HL-60 (cell line): ENCODE measurements around the gene GRID2.

Experiments used
- DNase-seq, 2 experiments: peaks; one replicate each; pipeline ENCODE4 v3.0.0-alpha.2; 2010 to 2020; ENCODE audit warnings: low read depth in 1 of 2, low spot score in 1 of 2
- H3K27ac ChIP-seq: fragments of 250-450 bp; sonication (Bioruptor Pico); replicated peaks from 2 replicates; pipeline ENCODE4 v1.5.1; 2020; ENCODE audit warnings: mild to moderate bottlenecking, moderate library complexity
- H3K27me3 ChIP-seq: fragments of 250-450 bp; sonication (Bioruptor Pico); 2 replicates; pipeline ENCODE4 v1.5.1; 2021; ENCODE audit warnings: mild to moderate bottlenecking, moderate library complexity; ENCODE audit not compliant: insufficient read depth, poor library complexity, severe bottlenecking
- H3K4me3 ChIP-seq: replicated peaks from 2 replicates; pipeline ENCODE4 v1.5.1; 2011; ENCODE audit warnings: mild to moderate bottlenecking, control low read depth, low read length; ENCODE audit not compliant: insufficient read depth
- GABPA ChIP-seq: IDR thresholded peaks from 2 replicates; pipeline ENCODE4 v1.6.1; 2012; ENCODE audit warnings: low read depth
- POLR2AphosphoS5 ChIP-seq: IDR thresholded peaks from 2 replicates; pipeline ENCODE4 v1.6.1; 2012; ENCODE audit warnings: low read depth
- SPI1 ChIP-seq: IDR thresholded peaks from 2 replicates; pipeline ENCODE4 v1.6.1; 2012; ENCODE audit warnings: low read depth, mild to moderate bottlenecking, borderline replicate concordance
- TF ChIP-seq, protein P1 (sequence below): IDR thresholded peaks from one replicate; pipeline ENCODE4 v1.5.1; 2011; ENCODE audit warnings: low read length, control low read depth, inconsistent platforms; ENCODE audit not compliant: insufficient read depth
- TF ChIP-seq, protein P2 (sequence below): IDR thresholded peaks from 2 replicates; pipeline ENCODE4 v1.6.1; 2012; ENCODE audit warnings: low read depth; ENCODE audit not compliant: insufficient replicate concordance

Gene GRID2

DNA sequence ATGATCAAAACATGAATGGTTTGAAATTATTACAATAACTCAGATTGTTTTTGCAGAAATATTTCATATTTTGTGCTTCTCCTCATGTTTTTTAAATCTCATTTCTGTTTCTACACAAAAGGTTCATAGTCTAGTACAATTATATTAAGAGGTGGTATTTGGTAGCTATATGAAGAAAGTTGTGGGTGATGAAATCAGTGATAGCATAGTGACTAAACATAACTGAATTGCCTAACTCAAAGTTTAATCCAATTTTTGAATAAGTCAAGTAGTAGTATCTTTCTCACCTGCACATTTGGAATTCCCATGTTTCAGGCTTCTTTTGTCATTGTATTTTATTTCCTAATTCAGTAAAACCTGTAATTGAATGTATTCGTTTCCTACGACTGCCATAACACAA is 648.7 kb downstream of the GRID2 start:
- no peak for DNase-seq
- Histone ChIP-seq H3K27ac (no peak overlapping the region), H3K27me3 (no peaks in the 10 kb centered on the region), H3K4me3 (no peak overlapping the region)
- TF ChIP-seq, protein P1, sequence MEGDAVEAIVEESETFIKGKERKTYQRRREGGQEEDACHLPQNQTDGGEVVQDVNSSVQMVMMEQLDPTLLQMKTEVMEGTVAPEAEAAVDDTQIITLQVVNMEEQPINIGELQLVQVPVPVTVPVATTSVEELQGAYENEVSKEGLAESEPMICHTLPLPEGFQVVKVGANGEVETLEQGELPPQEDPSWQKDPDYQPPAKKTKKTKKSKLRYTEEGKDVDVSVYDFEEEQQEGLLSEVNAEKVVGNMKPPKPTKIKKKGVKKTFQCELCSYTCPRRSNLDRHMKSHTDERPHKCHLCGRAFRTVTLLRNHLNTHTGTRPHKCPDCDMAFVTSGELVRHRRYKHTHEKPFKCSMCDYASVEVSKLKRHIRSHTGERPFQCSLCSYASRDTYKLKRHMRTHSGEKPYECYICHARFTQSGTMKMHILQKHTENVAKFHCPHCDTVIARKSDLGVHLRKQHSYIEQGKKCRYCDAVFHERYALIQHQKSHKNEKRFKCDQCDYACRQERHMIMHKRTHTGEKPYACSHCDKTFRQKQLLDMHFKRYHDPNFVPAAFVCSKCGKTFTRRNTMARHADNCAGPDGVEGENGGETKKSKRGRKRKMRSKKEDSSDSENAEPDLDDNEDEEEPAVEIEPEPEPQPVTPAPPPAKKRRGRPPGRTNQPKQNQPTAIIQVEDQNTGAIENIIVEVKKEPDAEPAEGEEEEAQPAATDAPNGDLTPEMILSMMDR = no peak
- no peak for TF ChIP-seq SPI1
- no peak for TF ChIP-seq GABPA
- no peak for TF ChIP-seq POLR2AphosphoS5
- TF ChIP-seq, protein P2, sequence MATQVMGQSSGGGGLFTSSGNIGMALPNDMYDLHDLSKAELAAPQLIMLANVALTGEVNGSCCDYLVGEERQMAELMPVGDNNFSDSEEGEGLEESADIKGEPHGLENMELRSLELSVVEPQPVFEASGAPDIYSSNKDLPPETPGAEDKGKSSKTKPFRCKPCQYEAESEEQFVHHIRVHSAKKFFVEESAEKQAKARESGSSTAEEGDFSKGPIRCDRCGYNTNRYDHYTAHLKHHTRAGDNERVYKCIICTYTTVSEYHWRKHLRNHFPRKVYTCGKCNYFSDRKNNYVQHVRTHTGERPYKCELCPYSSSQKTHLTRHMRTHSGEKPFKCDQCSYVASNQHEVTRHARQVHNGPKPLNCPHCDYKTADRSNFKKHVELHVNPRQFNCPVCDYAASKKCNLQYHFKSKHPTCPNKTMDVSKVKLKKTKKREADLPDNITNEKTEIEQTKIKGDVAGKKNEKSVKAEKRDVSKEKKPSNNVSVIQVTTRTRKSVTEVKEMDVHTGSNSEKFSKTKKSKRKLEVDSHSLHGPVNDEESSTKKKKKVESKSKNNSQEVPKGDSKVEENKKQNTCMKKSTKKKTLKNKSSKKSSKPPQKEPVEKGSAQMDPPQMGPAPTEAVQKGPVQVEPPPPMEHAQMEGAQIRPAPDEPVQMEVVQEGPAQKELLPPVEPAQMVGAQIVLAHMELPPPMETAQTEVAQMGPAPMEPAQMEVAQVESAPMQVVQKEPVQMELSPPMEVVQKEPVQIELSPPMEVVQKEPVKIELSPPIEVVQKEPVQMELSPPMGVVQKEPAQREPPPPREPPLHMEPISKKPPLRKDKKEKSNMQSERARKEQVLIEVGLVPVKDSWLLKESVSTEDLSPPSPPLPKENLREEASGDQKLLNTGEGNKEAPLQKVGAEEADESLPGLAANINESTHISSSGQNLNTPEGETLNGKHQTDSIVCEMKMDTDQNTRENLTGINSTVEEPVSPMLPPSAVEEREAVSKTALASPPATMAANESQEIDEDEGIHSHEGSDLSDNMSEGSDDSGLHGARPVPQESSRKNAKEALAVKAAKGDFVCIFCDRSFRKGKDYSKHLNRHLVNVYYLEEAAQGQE = no peak

- H3K4me3 ChIP-seq = no peak overlapping the region
- no peak for DNase-seq
- H3K27ac ChIP-seq = no peak overlapping the region
- no peaks in the 10 kb centered on the region for H3K27me3 ChIP-seq
- TF ChIP-seq, protein P1 = no peak
- TF ChIP-seq GABPA (no peak), POLR2AphosphoS5 (no peak)
- TF ChIP-seq, protein P2 = no peak
These were observed 649.1 kb downstream of the GRID2 start for GRCh38 chr4:92952897-92953296.

- Histone ChIP-seq H3K27me3 (no peaks in the 10 kb centered on the region), H3K4me3 (no peak overlapping the region), H3K27ac (no peak overlapping the region)
- TF ChIP-seq, protein P2 = no peak
- no peak for TF ChIP-seq POLR2AphosphoS5
- TF ChIP-seq, protein P1 = no peak
- TF ChIP-seq GABPA = no peak
- TF ChIP-seq SPI1 = no peak
- no peak for DNase-seq
These were observed 649.7 kb downstream of the GRID2 start for GRCh38 chr4:92953462-92953861.
